HEK293T (cell line): ENCODE results near the gene MS4A10.

Experiments used
- ARNT ChIP-seq: fragments of 450-650 bp; IDR thresholded peaks from 2 replicates; pipeline ENCODE4 v1.6.1; 2017; ENCODE audit warnings: mild to moderate bottlenecking
- BHLHE40 ChIP-seq: fragments of 450-650 bp; IDR thresholded peaks from 2 replicates; pipeline ENCODE4 v1.6.1; 2016; ENCODE audit warnings: mild to moderate bottlenecking, moderate library complexity, borderline replicate concordance
- CTBP1 ChIP-seq: fragments of 450-650 bp; IDR thresholded peaks from 2 replicates; pipeline ENCODE4 v1.6.1; 2016; ENCODE audit warnings: borderline replicate concordance
- FOXK2 ChIP-seq: fragments of 450-650 bp; IDR thresholded peaks from 2 replicates; pipeline ENCODE4 v1.6.1; 2016; ENCODE audit warnings: mild to moderate bottlenecking
- FOXM1 ChIP-seq: fragments of 450-650 bp; IDR thresholded peaks from 2 replicates; pipeline ENCODE4 v1.6.1; 2017; ENCODE audit warnings: mild to moderate bottlenecking, borderline replicate concordance
- HDGF ChIP-seq: fragments of 450-650 bp; IDR thresholded peaks from 2 replicates; pipeline ENCODE4 v1.6.1; 2017; ENCODE audit warnings: antibody characterized with exemption, borderline replicate concordance
- L3MBTL2 ChIP-seq: fragments of 450-650 bp; conservative IDR thresholded peaks from 2 replicates; pipeline ENCODE4 v1.6.1; 2016; ENCODE audit warnings: mild to moderate bottlenecking
- LEF1 ChIP-seq: fragments of 450-650 bp; IDR thresholded peaks from 2 replicates; pipeline ENCODE4 v1.6.1; 2017; ENCODE audit warnings: mild to moderate bottlenecking, borderline replicate concordance
- SP1 ChIP-seq: fragments of 450-650 bp; IDR thresholded peaks from 2 replicates; pipeline ENCODE4 v1.6.1; 2017

DNA sequence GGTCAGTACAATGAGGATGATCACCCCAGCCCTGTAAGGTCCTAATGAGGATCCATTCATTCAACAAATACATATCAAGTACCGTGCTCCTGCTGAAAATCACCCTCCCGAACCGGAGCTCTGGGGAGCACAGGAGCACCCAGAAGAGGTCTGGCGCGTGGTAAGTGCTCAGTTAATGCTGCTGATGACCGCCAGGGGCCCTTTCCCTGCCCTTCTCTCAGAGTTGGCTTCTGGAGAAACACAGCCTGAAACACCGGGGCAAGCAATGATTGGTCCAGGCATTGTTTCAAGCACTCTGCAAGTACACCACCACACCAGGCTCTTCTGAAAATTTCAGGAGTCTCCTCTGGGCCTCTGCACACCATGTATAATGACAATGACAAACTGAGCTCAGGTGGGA, 53.0 kb downstream of the MS4A10 start:
- TF ChIP-seq HDGF (no peak), FOXM1 (no peak), BHLHE40 (no peak), SP1 (no peak), FOXK2 (no peak), ARNT (no peak), LEF1 (no peak), L3MBTL2 (no peak), CTBP1 (no peak)
